DND-41 (cell line): ENCODE data around the gene KRT13.

Experiments
- CTCF ChIP-seq: IDR thresholded peaks from 2 replicates; pipeline ENCODE4 v1.5.1; 2012; ENCODE audit warnings: borderline replicate concordance, low read length, moderate library complexity, mild to moderate bottlenecking; ENCODE audit not compliant: poor library complexity, severe bottlenecking; ENCODE audit errors: extremely low read depth
- EZH2 ChIP-seq: IDR thresholded peaks from 3 replicates; pipeline ENCODE4 v1.6.1; 2012; ENCODE audit warnings: borderline replicate concordance, low read depth, mild to moderate bottlenecking, moderate library complexity, low read length, inconsistent platforms; ENCODE audit not compliant: severe bottlenecking

DNA sequence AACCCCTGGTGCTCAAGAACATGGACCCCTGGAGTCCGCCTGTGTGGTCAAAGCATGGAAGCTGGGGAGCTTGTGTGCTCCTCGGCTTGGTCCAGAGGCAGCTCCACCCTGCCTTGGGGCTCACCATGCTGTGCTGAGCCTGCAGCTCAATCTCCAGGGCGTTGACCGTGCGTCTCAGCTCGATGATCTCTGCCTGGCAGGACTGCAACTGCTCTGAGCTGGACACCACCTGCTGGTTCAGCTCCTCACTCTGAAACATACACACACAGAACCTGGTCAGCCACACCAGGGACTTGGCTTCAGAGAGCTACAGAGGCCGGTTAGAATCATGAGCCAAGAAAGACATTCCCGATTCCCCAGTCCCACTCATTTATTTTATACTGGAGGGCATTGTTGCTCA, 27.2 kb downstream of the KRT13 start:
- TF ChIP-seq CTCF (no peak), EZH2 (no peak)
